HEK293 (cell line): ENCODE data around the gene RABAC1.

Experiments used
- CTCF ChIP-seq: fragments of 450-650 bp; formaldehyde crosslinking; IDR thresholded peaks from 2 replicates; pipeline ENCODE4 v1.5.1; 2016; ENCODE audit warnings: missing biosample characterization, missing genetic modification characterization
- MEIS1 ChIP-seq: sonication (generic); formaldehyde crosslinking; IDR thresholded peaks from 2 replicates; pipeline ENCODE4 v1.8.1; 2022; ENCODE audit warnings: missing genetic modification reagents, mild to moderate bottlenecking, borderline replicate concordance
- YY1 ChIP-seq: fragments of 450-650 bp; formaldehyde crosslinking; IDR thresholded peaks from 2 replicates; pipeline ENCODE4 v1.5.1; 2018; ENCODE audit warnings: missing biosample characterization, missing genetic modification characterization
- ZBTB49 ChIP-seq: fragments of 450-650 bp; formaldehyde crosslinking; IDR thresholded peaks from 2 replicates; pipeline ENCODE4 v1.5.1; 2016; ENCODE audit warnings: missing biosample characterization, missing genetic modification characterization, low read depth
- TF ChIP-seq, protein P1 (sequence below): fragments of 450-650 bp; formaldehyde crosslinking; IDR thresholded peaks from 2 replicates; pipeline ENCODE4 v1.5.1; 2016; ENCODE audit warnings: missing biosample characterization, missing genetic modification characterization

GRCh38 chr19:41990615-41991014 is 31.5 kb upstream of the RABAC1 start:
- TF ChIP-seq CTCF (tag by site-specific recombination), result no peak
- no peak for TF ChIP-seq ZBTB49
- no peak for TF ChIP-seq MEIS1 (CRISPR knock-in tag)
- TF ChIP-seq YY1, result no peak
- TF ChIP-seq, protein P1, sequence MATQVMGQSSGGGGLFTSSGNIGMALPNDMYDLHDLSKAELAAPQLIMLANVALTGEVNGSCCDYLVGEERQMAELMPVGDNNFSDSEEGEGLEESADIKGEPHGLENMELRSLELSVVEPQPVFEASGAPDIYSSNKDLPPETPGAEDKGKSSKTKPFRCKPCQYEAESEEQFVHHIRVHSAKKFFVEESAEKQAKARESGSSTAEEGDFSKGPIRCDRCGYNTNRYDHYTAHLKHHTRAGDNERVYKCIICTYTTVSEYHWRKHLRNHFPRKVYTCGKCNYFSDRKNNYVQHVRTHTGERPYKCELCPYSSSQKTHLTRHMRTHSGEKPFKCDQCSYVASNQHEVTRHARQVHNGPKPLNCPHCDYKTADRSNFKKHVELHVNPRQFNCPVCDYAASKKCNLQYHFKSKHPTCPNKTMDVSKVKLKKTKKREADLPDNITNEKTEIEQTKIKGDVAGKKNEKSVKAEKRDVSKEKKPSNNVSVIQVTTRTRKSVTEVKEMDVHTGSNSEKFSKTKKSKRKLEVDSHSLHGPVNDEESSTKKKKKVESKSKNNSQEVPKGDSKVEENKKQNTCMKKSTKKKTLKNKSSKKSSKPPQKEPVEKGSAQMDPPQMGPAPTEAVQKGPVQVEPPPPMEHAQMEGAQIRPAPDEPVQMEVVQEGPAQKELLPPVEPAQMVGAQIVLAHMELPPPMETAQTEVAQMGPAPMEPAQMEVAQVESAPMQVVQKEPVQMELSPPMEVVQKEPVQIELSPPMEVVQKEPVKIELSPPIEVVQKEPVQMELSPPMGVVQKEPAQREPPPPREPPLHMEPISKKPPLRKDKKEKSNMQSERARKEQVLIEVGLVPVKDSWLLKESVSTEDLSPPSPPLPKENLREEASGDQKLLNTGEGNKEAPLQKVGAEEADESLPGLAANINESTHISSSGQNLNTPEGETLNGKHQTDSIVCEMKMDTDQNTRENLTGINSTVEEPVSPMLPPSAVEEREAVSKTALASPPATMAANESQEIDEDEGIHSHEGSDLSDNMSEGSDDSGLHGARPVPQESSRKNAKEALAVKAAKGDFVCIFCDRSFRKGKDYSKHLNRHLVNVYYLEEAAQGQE, result no peak
